Thoracic aorta (tissue), 2 donors: Measurements from ENCODE around the gene TUBG1. TPM values are rescaled to one million over a fixed set of nuclear protein-coding genes. Genes with fewer than 3 reads are reported as not detected.

Experiments
- ATAC-seq: fragments of 150-250 bp; one replicate; pipeline ENCODE4 v1.8.0; 2017; ENCODE audit warnings: low read depth; ENCODE audit not compliant: insufficient number of reproducible peaks, low FRiP score
- DNase-seq: peaks from one replicate; pipeline ENCODE4 v3.0.0-alpha.2; 2020; ENCODE audit warnings: low spot score
- H3K27ac ChIP-seq, 2 donors: fragments of 200-600 bp; sonication (generic); 1 replicate in 1 of 2; 2 replicates in 1 of 2; pipeline ENCODE4 v1.5.1; 2016; ENCODE audit warnings: mild to moderate bottlenecking in 2 of 2, moderate library complexity in 2 of 2
- H3K27me3 ChIP-seq: fragments of 200-600 bp; sonication (generic); replicated peaks from 2 replicates; pipeline ENCODE4 v1.6.0; 2016; ENCODE audit warnings: mild to moderate bottlenecking; ENCODE audit not compliant: insufficient read depth
- H3K36me3 ChIP-seq: fragments of 200-600 bp; sonication (generic); one replicate; pipeline ENCODE4 v1.5.1; 2016
- H3K4me1 ChIP-seq, 2 donors: fragments of 200-600 bp; sonication (generic); 1 replicate in 1 of 2; 2 replicates in 1 of 2; pipeline versions ENCODE4 v1.5.1 to v1.6.0; 2016; ENCODE audit warnings: low read depth in 2 of 2, mild to moderate bottlenecking in 1 of 2; ENCODE audit not compliant: control insufficient read depth in 1 of 2
- H3K4me3 ChIP-seq: fragments of 200-600 bp; sonication (generic); 2 replicates; pipeline ENCODE4 v1.5.1; 2016; ENCODE audit warnings: mild to moderate bottlenecking
- H3K9me3 ChIP-seq: fragments of 200-600 bp; sonication (generic); 2 replicates; pipeline ENCODE4 v1.5.1; 2016
- total RNA-seq, 2 donors: library from RNA; depleted of rRNA; stranded (reverse); fragments of >200 nt; gene quantifications; one replicate each; pipeline versions ENCODE4 v1.1.0 to v1.2.3, GENCODE V29; 2016
- TF ChIP-seq, protein P1 (sequence below): fragments of 200-600 bp; sonication (generic); IDR thresholded peaks from one replicate; pipeline ENCODE4 v1.5.1; 2019; ENCODE audit warnings: antibody characterized with exemption

TUBG1 gene
- total RNA-seq, 2 donors from 2014 or later: 26.7 to 47.0 TPM

GRCh38 chr17:42566215-42566882, 43.1 kb upstream of the TUBG1 start:
- Histone ChIP-seq H3K4me3 (peak overlapping the region; percentile 91), H3K27ac (peak overlapping the region; percentile 93 to 94), H3K36me3 (peaks cover 45% of the 10 kb centered on the region), H3K27me3 (no peaks in the 10 kb centered on the region), H3K4me1 (peaks cover 27 to 47% of the 10 kb centered on the region in 2 donors), H3K9me3 (no peaks in the 10 kb centered on the region)
- ATAC-seq (no peak), DNase-seq (no peak)
- TF ChIP-seq, protein P1, sequence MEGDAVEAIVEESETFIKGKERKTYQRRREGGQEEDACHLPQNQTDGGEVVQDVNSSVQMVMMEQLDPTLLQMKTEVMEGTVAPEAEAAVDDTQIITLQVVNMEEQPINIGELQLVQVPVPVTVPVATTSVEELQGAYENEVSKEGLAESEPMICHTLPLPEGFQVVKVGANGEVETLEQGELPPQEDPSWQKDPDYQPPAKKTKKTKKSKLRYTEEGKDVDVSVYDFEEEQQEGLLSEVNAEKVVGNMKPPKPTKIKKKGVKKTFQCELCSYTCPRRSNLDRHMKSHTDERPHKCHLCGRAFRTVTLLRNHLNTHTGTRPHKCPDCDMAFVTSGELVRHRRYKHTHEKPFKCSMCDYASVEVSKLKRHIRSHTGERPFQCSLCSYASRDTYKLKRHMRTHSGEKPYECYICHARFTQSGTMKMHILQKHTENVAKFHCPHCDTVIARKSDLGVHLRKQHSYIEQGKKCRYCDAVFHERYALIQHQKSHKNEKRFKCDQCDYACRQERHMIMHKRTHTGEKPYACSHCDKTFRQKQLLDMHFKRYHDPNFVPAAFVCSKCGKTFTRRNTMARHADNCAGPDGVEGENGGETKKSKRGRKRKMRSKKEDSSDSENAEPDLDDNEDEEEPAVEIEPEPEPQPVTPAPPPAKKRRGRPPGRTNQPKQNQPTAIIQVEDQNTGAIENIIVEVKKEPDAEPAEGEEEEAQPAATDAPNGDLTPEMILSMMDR: no peak

GRCh38 chr17:42566883-42567573, 42.5 kb upstream of the TUBG1 start, which contains the start of gene MLX:
TSS of gene MLX (plus strand) at chr17:42567100. CDS start at chr17:42567125, 25 bp downstream.
- DNase-seq: peak; percentile 72
- peaks cover 23 to 43% of the 10 kb centered on the region in 2 donors for H3K4me1 ChIP-seq
- ATAC-seq: peak; percentile 60
- peak within 1 kb of the TSS; percentile 93 to 94 for H3K27ac ChIP-seq
- H3K4me3 ChIP-seq: peak within 1 kb of the TSS; percentile 91
- TF ChIP-seq, protein P1: no peak
- no peaks in the 10 kb centered on the region for H3K9me3 ChIP-seq
- peaks cover 52% of the 10 kb centered on the region for H3K36me3 ChIP-seq
- no peaks in the 10 kb centered on the region for H3K27me3 ChIP-seq

- Histone ChIP-seq H3K27me3 (no peaks in the 10 kb centered on the region), H3K4me3 (no peak overlapping the region), H3K27ac (peak overlapping the region in 1 of 2 donors; percentile 17), H3K36me3 (peaks cover 61% of the 10 kb centered on the region), H3K9me3 (no peaks in the 10 kb centered on the region), H3K4me1 (peaks cover 15 to 32% of the 10 kb centered on the region in 2 donors)
- DNase-seq (no peak), ATAC-seq (no peak)
- TF ChIP-seq, protein P1: no peak
Measured at GRCh38 chr17:42568341-42569111, 41.0 kb upstream of the TUBG1 start.

GRCh38 chr17:42571435-42572225, 37.9 kb upstream of the TUBG1 start:
- H3K27me3 ChIP-seq: no peaks in the 10 kb centered on the region
- no peaks in the 10 kb centered on the region for H3K9me3 ChIP-seq
- H3K36me3 ChIP-seq: peaks cover 49% of the 10 kb centered on the region
- TF ChIP-seq, protein P1: no peak
- H3K4me3 ChIP-seq: no peak overlapping the region
- DNase-seq: no peak
- no peak for ATAC-seq
- peaks cover 9 to 17% of the 10 kb centered on the region in 2 donors for H3K4me1 ChIP-seq
- H3K27ac ChIP-seq: no peak overlapping the region
